DMS79 (cell line): ENCODE results near the gene CEACAM5.
"Not testable (repeated sequence)": the region's sequence is repeated elsewhere in the genome, so short reads cannot be mapped to it uniquely, and the experiment has no call there.

Experiments used
- DNase-seq: peaks from one replicate; lab custom pipeline; 2025; lab: John Stamatoyannopoulos, UW

The CEACAM5 gene

GRCh38 chr19:41700381-41701195 lies 7.8 kb upstream of the CEACAM5 start:
- no peak for DNase-seq

- DNase-seq: no peak
These were observed 6.9 kb upstream of the CEACAM5 start for GRCh38 chr19:41701401-41702075.

GRCh38 chr19:41702171-41702651 lies 6.2 kb upstream of the CEACAM5 start:
- no peak for DNase-seq

GRCh38 chr19:41703602-41704293 lies 4.7 kb upstream of the CEACAM5 start:
- no peak for DNase-seq

- no peak for DNase-seq
These were observed 2.8 kb upstream of the CEACAM5 start for GRCh38 chr19:41705393-41706174.

GRCh38 chr19:41706741-41707501 lies 1.5 kb upstream of the CEACAM5 start:
- DNase-seq: peak; percentile 67

- no peak for DNase-seq
These were observed 969 bp upstream of the CEACAM5 start for GRCh38 chr19:41707502-41707812.

GRCh38 chr19:41707871-41708371 lies 505 bp upstream of the CEACAM5 start:
- no peak for DNase-seq

- not testable (repeated sequence) for DNase-seq
These were observed 1.1 kb downstream of the CEACAM5 start for GRCh38 chr19:41709516-41709915.

- no peak for DNase-seq
These were observed 1.7 kb downstream of the CEACAM5 start for GRCh38 chr19:41709951-41710645.

- no peak for DNase-seq
These were observed 3.2 kb downstream of the CEACAM5 start for GRCh38 chr19:41711376-41712261.

GRCh38 chr19:41714598-41714997 lies 6.2 kb downstream of the CEACAM5 start:
- DNase-seq: no peak

- no peak for DNase-seq
These were observed 10.3 kb downstream of the CEACAM5 start for GRCh38 chr19:41718761-41719160.

- DNase-seq: no peak
These were observed 11.7 kb downstream of the CEACAM5 start for GRCh38 chr19:41720103-41720502.

GRCh38 chr19:41726493-41726892 lies 18.1 kb downstream of the CEACAM5 start:
- DNase-seq: no peak

- peak; percentile 72 for DNase-seq
These were observed 25.7 kb downstream of the CEACAM5 start for GRCh38 chr19:41734156-41734555.

GRCh38 chr19:41734585-41734984 lies 26.2 kb downstream of the CEACAM5 start:
- peak; percentile 78 for DNase-seq

- no peak for DNase-seq
These were observed 26.7 kb downstream of the CEACAM5 start for GRCh38 chr19:41735071-41735600.

GRCh38 chr19:41739361-41739760 lies 30.9 kb downstream of the CEACAM5 start:
- DNase-seq: no peak
